ENCODE data around the gene AP1M1. TPM values are rescaled to one million over a fixed set of nuclear protein-coding genes. Genes with fewer than 3 reads are reported as not detected.

The AP1M1 gene
- total RNA-seq, 2 donors from 2014 or later: 77.5 to 121 TPM

DNA sequence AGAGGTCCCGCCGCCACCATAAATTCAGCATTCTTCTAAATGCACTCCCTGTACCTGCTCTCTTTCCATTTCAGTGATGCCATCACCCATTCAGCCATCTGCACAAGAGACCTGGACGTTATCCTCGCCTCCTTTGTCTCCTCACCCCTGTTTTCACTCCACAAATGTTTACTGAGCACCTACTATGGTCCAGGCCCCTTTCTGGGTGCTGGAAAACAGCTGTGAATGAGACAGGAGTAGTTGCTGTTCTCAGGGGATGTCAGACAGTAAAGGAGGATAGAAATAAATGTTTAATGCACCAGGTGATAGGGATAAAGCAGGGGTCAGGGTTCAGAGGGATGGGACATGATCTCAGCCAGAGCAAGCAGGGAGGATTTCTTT, 3.3 kb downstream of the AP1M1 start:
- Histone ChIP-seq H3K27ac (no peak overlapping the region), H3K27me3 (replicated peaks; ENCODE audit: insufficient read depth) (no peaks in the 10 kb centered on the region), H3K4me3 (no peak overlapping the region), H3K4me1 (ENCODE audit: control insufficient read depth in 1 of 2, low read depth in 2 of 2) (peaks cover 18 to 29% of the 10 kb centered on the region in 2 donors), H3K36me3 (peaks cover 34% of the 10 kb centered on the region), H3K9me3 (no peaks in the 10 kb centered on the region)
- ATAC-seq (ENCODE audit: insufficient number of reproducible peaks, low FRiP score, low read depth) (no peak), DNase-seq (ENCODE audit: low spot score) (no peak)
- TF ChIP-seq, protein P1, sequence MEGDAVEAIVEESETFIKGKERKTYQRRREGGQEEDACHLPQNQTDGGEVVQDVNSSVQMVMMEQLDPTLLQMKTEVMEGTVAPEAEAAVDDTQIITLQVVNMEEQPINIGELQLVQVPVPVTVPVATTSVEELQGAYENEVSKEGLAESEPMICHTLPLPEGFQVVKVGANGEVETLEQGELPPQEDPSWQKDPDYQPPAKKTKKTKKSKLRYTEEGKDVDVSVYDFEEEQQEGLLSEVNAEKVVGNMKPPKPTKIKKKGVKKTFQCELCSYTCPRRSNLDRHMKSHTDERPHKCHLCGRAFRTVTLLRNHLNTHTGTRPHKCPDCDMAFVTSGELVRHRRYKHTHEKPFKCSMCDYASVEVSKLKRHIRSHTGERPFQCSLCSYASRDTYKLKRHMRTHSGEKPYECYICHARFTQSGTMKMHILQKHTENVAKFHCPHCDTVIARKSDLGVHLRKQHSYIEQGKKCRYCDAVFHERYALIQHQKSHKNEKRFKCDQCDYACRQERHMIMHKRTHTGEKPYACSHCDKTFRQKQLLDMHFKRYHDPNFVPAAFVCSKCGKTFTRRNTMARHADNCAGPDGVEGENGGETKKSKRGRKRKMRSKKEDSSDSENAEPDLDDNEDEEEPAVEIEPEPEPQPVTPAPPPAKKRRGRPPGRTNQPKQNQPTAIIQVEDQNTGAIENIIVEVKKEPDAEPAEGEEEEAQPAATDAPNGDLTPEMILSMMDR (IDR thresholded peaks at IDR 0.05): no peak

DNA sequence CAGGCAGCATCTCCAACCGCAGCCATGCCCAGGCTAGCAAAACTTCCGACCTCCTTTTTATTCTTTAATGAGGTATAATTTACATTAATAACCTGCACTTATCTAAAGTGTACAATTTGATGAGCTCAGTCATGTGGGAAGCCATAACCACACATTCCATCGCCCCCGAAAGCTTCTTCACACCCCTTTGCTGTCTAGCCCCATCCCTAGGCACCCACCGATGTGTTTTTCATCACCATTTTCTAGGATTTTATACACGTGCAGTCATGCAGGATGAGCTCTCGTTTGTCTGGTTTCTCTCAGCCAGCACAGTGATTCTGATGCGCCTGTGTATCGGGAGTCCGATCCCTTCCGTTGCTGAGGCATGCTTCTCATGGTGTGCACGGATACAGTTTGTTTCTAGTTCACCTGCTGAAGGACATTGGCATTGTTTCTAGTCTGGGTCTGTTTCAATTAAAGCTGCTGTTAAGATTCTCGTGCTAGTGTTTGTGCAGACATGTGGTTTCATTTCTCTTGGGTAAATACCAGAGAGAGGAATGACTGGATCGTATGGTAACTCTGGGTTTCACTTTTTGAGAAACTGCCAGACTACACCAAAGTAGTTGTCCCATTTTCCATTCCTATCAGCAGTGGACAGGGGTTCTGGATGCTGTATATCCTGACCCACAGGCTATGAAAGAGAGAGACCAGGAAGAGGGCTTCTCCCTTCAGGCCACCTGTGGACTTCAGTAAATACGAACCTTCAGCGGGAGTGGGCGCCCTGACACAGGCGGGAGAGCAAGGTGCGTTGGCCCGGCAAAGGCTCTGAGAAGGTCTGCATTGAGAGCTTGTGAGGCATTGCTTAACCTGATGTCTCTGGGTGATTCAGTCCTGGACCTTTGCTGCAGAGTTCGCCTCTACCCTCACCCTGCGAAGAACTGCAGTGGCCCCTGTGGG, 4.9 kb downstream of the AP1M1 start:
- Histone ChIP-seq H3K4me1 (ENCODE audit: control insufficient read depth in 1 of 2, low read depth in 2 of 2) (peaks cover 12 to 23% of the 10 kb centered on the region in 2 donors), H3K4me3 (no peak overlapping the region), H3K36me3 (peaks cover 48% of the 10 kb centered on the region), H3K27ac (no peak overlapping the region), H3K27me3 (replicated peaks; ENCODE audit: insufficient read depth) (no peaks in the 10 kb centered on the region), H3K9me3 (no peaks in the 10 kb centered on the region)
- DNase-seq (ENCODE audit: low spot score) (no peak), ATAC-seq (ENCODE audit: insufficient number of reproducible peaks, low FRiP score, low read depth) (no peak)
- TF ChIP-seq, protein P1 (IDR thresholded peaks at IDR 0.05): no peak

DNA sequence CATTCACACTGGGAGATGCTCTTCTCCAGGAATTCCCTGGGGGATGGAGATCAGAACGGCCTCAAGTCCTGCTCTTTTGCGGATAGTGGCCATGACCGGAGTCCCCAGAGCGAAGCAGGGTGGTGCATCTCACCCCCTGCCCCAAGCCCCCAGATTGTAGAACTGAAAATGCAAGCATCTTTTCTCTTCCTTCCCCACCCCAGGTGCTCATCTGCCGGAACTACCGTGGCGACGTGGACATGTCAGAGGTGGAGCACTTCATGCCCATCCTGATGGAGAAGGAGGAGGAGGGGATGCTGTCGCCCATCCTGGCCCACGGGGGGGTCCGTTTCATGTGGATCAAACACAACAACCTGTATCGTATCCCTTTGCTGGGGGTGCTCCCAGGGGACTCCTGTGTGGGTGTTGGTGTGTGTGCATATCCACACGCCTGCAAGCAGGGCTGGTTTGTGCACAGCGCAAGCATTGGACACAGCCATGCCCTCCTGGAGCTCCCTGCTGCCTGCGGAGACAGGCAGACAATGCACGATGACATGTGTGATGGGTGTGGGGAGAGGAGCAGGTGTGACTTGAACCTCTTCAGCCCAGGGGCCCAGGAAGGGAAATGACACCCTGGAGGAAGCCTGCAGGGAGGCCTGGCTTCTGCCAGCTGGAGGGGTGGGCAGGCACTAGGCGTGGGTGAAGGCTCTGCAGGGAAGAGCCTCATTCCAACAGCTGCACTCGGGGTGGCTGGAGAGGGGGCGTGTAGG, 5.7 kb downstream of the AP1M1 start:
- no peak for ATAC-seq (ENCODE audit: insufficient number of reproducible peaks, low FRiP score, low read depth)
- Histone ChIP-seq H3K27me3 (replicated peaks; ENCODE audit: insufficient read depth) (no peaks in the 10 kb centered on the region), H3K9me3 (no peaks in the 10 kb centered on the region), H3K4me1 (ENCODE audit: control insufficient read depth in 1 of 2, low read depth in 2 of 2) (peaks cover 12 to 21% of the 10 kb centered on the region in 2 donors), H3K27ac (no peak overlapping the region), H3K36me3 (peaks cover 54% of the 10 kb centered on the region), H3K4me3 (no peak overlapping the region)
- no peak for DNase-seq (ENCODE audit: low spot score)
- TF ChIP-seq, protein P1 (IDR thresholded peaks at IDR 0.05): no peak

DNA sequence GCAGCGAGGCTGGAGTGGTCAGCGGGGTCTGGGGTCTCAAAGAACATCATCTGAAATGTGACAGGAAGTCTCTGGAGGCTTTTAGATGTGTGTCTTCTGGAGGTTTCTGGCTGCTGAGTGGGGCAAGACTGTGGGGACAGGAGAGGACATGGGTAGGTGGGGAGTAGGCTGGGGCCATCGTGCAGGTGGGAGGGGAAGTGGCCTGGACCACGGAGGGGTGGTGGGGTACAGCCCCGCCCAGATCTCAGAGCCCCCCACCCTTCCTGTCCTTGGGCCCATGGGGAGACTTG, 6.2 kb downstream of the AP1M1 start:
- no peak for ATAC-seq (ENCODE audit: insufficient number of reproducible peaks, low FRiP score, low read depth)
- H3K27me3 ChIP-seq (replicated peaks; ENCODE audit: insufficient read depth): no peaks in the 10 kb centered on the region
- DNase-seq (ENCODE audit: low spot score): no peak
- no peaks in the 10 kb centered on the region for H3K9me3 ChIP-seq
- H3K36me3 ChIP-seq: peaks cover 59% of the 10 kb centered on the region
- peaks cover 7 to 16% of the 10 kb centered on the region in 2 donors for H3K4me1 ChIP-seq (ENCODE audit: control insufficient read depth in 1 of 2, low read depth in 2 of 2)
- TF ChIP-seq, protein P1 (IDR thresholded peaks at IDR 0.05): no peak
- H3K27ac ChIP-seq: no peak overlapping the region
- no peak overlapping the region for H3K4me3 ChIP-seq

All from thoracic aorta (tissue), 2 donors.